ENCODE measurements around the gene CTSL.

DNA sequence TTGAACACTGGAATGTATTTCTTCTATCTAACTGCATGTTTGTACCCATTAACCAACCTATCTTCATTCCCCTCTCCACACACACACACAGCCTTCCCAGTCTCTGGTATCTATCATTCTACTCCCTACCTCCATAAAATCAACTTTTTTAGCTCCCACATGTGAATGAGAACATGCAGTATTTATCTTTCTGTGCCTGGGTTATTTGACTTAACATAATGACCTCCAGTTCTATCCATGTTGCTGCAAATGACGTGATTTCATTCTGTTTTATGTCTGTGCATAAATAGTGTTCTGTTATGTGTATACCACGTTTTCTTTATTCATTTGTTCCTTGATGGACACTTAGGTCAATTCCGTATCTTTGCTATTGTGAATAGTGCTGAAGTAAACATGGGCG lies 38.7 kb upstream of the CTSL start:
- TF ChIP-seq EZH2 (IDR thresholded peaks at IDR 0.05; ENCODE audit: insufficient read depth, poor library complexity, severe bottlenecking) (no peak), EZH2phosphoT487 (IDR thresholded peaks at IDR 0.05; ENCODE audit: insufficient read depth, low read depth) (no peak)

Data from GM23248 (cell line).